ENCODE results near the gene PLEKHA7.
"Not testable (repeated sequence)": the region's sequence is repeated elsewhere in the genome, so short reads cannot be mapped to it uniquely, and the experiment has no call there.

The PLEKHA7 gene

DNA sequence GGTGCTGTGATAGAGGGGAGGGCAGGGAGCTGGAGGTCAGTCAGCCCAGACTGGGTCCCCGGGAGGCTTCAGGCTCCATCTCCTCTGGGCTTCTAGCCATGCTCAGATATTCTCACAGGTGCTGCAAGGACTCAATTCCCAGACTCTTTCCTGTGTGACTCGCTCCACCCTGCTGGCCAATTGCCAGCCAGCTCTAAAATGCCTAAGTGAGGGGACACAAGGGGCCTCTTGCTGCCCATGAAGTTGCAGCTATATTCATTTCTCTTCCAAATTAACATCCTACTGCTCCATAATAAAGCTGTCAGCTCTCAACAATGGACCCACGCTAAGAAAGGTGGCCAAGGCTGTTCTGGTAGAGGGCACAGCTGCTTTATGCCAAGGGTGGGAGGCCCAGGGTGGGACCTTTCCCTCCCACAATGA lies 101.5 kb downstream of the PLEKHA7 start:
- no peak for DNase-seq (ENCODE audit: low spot score)
- TF ChIP-seq, protein P1, sequence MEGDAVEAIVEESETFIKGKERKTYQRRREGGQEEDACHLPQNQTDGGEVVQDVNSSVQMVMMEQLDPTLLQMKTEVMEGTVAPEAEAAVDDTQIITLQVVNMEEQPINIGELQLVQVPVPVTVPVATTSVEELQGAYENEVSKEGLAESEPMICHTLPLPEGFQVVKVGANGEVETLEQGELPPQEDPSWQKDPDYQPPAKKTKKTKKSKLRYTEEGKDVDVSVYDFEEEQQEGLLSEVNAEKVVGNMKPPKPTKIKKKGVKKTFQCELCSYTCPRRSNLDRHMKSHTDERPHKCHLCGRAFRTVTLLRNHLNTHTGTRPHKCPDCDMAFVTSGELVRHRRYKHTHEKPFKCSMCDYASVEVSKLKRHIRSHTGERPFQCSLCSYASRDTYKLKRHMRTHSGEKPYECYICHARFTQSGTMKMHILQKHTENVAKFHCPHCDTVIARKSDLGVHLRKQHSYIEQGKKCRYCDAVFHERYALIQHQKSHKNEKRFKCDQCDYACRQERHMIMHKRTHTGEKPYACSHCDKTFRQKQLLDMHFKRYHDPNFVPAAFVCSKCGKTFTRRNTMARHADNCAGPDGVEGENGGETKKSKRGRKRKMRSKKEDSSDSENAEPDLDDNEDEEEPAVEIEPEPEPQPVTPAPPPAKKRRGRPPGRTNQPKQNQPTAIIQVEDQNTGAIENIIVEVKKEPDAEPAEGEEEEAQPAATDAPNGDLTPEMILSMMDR (IDR thresholded peaks at IDR 0.05; ENCODE audit: extremely low read depth, missing control alignments), result no peak

DNA sequence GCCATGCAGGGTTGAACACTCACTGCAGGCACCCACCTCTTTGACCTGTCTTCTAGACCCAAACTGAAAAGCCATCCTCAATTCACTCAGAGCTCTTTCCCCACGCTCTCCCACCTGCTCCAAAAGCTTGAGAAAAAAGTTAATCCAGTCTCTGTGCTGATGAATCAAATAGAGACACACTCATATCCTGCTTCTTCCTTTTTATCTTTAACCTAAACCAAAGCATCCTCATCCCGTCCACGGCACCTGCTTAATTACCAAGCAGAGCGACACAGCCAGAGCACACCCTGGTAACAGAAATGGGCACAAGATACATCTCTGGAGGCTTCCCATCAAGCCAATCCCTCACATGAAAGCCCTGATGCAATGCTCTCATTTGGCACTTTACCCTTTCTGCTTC lies 102.6 kb downstream of the PLEKHA7 start:
- DNase-seq (ENCODE audit: low spot score), result no peak
- TF ChIP-seq, protein P1 (IDR thresholded peaks at IDR 0.05; ENCODE audit: extremely low read depth, missing control alignments), result no peak

DNA sequence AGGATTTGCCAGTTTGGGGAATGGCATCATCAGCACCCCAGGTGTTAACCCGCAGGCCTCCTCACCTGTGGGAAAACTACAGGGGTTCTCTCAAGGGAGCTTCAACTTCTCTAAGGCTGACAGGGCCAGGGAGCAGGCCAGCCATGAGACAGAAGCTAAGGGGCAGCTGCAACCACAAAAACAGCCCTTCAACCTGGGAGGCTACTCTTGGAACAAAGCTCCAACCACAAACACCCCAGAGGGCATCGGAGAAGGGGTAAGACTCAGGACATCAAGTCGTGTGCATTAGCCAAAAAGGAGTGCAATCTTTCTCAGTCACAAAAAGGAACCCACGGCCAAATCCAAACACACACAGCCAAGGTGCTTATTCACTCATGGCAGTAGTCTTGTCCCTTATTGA lies 103.0 kb downstream of the PLEKHA7 start:
- DNase-seq (ENCODE audit: low spot score), result no peak
- TF ChIP-seq, protein P1 (IDR thresholded peaks at IDR 0.05; ENCODE audit: extremely low read depth, missing control alignments), result no peak

DNA sequence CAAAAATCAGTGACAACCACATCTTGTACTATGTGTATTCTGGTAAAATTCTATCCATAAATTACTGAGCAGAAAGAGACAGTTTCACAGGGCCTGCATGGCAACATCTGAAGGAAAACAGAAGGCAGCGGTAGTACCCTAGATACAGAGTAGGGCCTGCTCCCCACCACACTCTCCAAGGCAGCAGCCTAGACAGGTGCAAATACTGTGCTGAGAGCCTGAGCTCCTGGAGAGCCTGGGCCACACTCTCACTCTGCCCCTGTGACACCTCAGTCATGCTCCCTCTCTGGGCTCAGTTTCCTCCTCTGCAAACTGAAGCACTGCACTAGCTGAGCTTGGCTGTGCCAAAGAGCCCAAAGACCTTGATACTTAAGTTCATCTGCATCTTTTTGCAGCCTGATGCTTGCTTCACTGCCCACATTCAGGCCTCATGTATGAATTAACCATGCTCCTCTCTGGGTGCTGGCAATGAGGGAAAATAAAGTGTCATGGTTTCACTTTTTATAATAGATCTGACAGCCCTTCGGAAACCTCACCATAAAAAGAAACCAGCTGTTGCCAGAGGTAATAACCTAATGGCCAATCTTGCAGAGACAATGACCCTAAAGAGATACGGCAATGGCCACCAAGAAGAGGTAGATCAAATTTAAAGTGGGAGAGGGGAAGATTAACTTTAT lies 104.7 kb downstream of the PLEKHA7 start:
- TF ChIP-seq, protein P1 (IDR thresholded peaks at IDR 0.05; ENCODE audit: extremely low read depth, missing control alignments), result no peak
- DNase-seq (ENCODE audit: low spot score), result peak; percentile 54

DNA sequence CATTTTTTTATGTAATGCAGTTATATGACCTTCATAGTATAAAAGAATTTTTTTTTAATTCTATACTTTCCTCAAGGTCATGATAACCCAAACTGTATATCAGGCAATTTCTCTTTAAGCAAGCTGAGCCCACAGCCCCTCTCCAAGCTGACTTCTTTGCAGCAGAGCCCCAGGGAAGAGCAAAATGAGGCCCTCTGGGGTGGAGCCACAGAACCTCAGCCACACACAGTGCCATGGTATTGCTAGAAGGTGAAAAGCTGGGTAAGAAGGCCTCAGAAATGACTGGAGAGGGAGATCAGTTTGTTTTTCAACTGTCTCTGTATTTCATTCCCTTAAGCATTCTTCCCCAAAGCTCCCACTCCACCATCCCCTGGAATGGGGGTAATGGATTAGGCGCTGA lies 108.8 kb downstream of the PLEKHA7 start:
- DNase-seq (ENCODE audit: low spot score), result no peak
- TF ChIP-seq, protein P1 (IDR thresholded peaks at IDR 0.05; ENCODE audit: extremely low read depth, missing control alignments), result no peak

DNA sequence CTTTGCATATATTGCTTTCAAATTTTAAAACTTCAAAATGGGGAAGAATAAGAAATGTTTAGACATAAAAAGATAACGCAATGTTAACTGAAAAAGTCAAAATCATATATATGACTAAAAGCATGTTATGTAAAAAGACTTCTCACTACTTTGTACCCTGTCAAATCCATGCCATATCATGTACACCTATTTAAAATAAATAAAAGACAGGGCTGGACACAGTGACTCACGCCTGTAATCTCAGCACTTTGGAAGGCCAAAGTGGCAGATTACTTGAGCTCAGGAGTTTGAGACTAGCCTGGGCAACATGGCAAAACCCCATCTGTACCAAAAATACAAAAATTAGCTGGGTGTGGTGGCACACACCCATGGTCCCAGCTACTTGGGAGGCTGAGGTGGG lies 109.5 kb downstream of the PLEKHA7 start:
- not testable (repeated sequence) for DNase-seq (ENCODE audit: low spot score)

DNA sequence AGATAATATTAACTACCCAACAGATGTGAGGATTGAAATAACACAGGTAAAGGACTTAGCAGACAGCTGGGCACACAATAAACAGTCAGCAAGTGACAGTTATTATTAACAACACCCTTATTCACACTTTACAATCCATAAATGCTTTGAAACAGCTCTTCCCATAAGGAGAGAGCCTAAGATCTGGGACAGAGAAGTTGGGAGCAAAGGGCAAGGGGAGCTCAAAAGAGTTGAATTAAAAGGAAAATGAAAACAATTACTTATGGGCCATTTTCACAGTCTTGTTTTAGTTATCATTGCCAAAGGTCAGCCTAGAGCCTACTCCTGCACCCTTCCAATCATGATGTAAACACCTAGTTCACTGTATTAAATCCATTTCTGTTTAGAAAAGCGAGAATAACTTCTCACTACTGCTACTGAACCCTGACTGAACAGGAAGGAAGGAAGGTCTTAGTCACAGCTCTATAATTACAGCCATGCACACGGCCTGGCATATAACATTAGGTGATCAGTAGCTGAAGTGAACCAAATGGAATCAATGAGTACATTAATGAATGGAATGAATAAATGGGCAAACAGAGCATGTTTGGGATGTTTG lies 111.3 kb downstream of the PLEKHA7 start:
- TF ChIP-seq, protein P1 (IDR thresholded peaks at IDR 0.05; ENCODE audit: extremely low read depth, missing control alignments), result no peak
- peak; percentile 64 for DNase-seq (ENCODE audit: low spot score)

DNA sequence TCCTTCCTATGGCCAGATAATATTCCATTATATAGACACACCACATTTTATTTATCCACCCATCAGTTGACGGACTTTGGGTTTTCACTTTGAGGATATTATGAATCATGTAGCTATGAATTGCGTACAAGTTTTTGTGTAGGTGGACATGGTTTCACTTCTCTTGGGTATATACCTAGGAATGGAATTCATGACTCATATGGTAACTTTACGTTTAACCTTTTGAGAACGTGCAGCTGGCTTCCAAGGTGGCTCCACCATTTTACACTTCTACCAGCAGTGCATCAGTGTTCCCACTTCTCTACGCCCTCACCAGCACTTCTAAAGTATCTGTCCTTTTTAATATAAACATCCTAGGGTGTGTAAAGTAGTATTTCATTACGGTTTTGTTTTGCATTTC lies 112.0 kb downstream of the PLEKHA7 start:
- TF ChIP-seq, protein P1 (IDR thresholded peaks at IDR 0.05; ENCODE audit: extremely low read depth, missing control alignments), result no peak
- peak; percentile 67 for DNase-seq (ENCODE audit: low spot score)
